HS-5 (cell line): ENCODE measurements around the gene TRAPPC12.
"Not testable (repeated sequence)": the region's sequence is repeated elsewhere in the genome, so short reads cannot be mapped to it uniquely, and the experiment has no call there.

ENCODE experiments used
- DNase-seq: peaks from one replicate; pipeline ENCODE4 v3.0.0-alpha.2; 2012; ENCODE audit warnings: low read depth

Gene TRAPPC12

GRCh38 chr2:3432693-3433338 is 53.3 kb downstream of the TRAPPC12 start:
- DNase-seq = no peak

- DNase-seq = no peak
Measured at GRCh38 chr2:3433339-3433699, 53.8 kb downstream of the TRAPPC12 start.

- no peak for DNase-seq
Measured at GRCh38 chr2:3433776-3434400, 54.4 kb downstream of the TRAPPC12 start.

GRCh38 chr2:3434654-3435053 is 55.2 kb downstream of the TRAPPC12 start:
- DNase-seq = no peak

GRCh38 chr2:3435445-3435844 is 56.0 kb downstream of the TRAPPC12 start:
- no peak for DNase-seq

- no peak for DNase-seq
Measured at GRCh38 chr2:3440477-3440876, 61.0 kb downstream of the TRAPPC12 start.

GRCh38 chr2:3441465-3441864 is 62.0 kb downstream of the TRAPPC12 start:
- no peak for DNase-seq

- no peak for DNase-seq
Measured at GRCh38 chr2:3442185-3442584, 62.7 kb downstream of the TRAPPC12 start.

GRCh38 chr2:3443083-3443482 is 63.6 kb downstream of the TRAPPC12 start:
- DNase-seq = no peak

- DNase-seq = no peak
Measured at GRCh38 chr2:3443506-3444084, 64.1 kb downstream of the TRAPPC12 start.

GRCh38 chr2:3445891-3446290 is 66.4 kb downstream of the TRAPPC12 start:
- DNase-seq = no peak

- no peak for DNase-seq
Measured at GRCh38 chr2:3446381-3446780, 66.9 kb downstream of the TRAPPC12 start.

GRCh38 chr2:3447186-3447585 is 67.7 kb downstream of the TRAPPC12 start:
- not testable (repeated sequence) for DNase-seq

GRCh38 chr2:3447789-3448317 is 68.4 kb downstream of the TRAPPC12 start:
- DNase-seq = no peak

GRCh38 chr2:3448441-3448911 is 69.0 kb downstream of the TRAPPC12 start:
- not testable (repeated sequence) for DNase-seq

GRCh38 chr2:3449086-3449485 is 69.6 kb downstream of the TRAPPC12 start:
- no peak for DNase-seq

- no peak for DNase-seq
Measured at GRCh38 chr2:3449936-3450335, 70.4 kb downstream of the TRAPPC12 start.

GRCh38 chr2:3450385-3451010 is 71.0 kb downstream of the TRAPPC12 start:
- no peak for DNase-seq

GRCh38 chr2:3451169-3451568 is 71.7 kb downstream of the TRAPPC12 start:
- DNase-seq = no peak

- DNase-seq = no peak
Measured at GRCh38 chr2:3451926-3452671, 72.6 kb downstream of the TRAPPC12 start.

GRCh38 chr2:3453190-3453999 is 73.9 kb downstream of the TRAPPC12 start:
- DNase-seq = no peak
